ENCODE data around the gene CNNM2. TPM values are rescaled to one million over a fixed set of nuclear protein-coding genes. Genes with fewer than 3 reads are reported as not detected.
A peak's percentile ranks its signal among the peaks of the same experiment; 100 is the strongest.
"Not testable (repeated sequence)": the region's sequence is repeated elsewhere in the genome, so short reads cannot be mapped to it uniquely, and the experiment has no call there.

CNNM2 gene
- polyA plus RNA-seq, 4 donors: 0.45 to 18.0 (median 2.2) TPM

DNA sequence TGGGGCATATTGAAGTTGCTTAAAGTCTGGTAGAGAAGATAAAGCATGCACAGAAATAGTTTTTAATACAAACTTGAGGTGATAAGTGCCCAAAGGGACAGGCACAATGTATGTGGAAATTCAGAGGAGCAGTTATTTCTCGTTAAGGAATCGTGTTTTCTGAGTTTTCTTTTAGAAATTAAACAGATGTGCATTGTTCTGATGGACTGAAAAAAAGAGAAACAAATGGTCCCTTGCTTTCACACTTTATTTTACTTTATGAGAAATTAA, 45.6 kb downstream of the CNNM2 start:
- H3K27ac ChIP-seq (ENCODE audit: low read depth in 1 of 3, low read length in 2 of 3): no peak overlapping the region
- H3K36me3 ChIP-seq (ENCODE audit: control insufficient read depth in 3 of 3, insufficient read depth in 2 of 3, low read depth in 1 of 3, low read length in 3 of 3): peaks cover 0 to 2% (median 0%) of the 10 kb centered on the region in 3 donors
- DNase-seq (no peak), FAIRE-seq (no peak)
- peaks cover 0 to 28% (median 0%) of the 10 kb centered on the region in 3 donors for H3K4me1 ChIP-seq (ENCODE audit: control insufficient read depth in 3 of 3, insufficient read depth in 2 of 3, low read depth in 1 of 3, low read length in 2 of 3)
- no peaks in the 10 kb centered on the region for H3K9me3 ChIP-seq (ENCODE audit: control insufficient read depth in 2 of 2, insufficient read depth in 1 of 2, low read depth in 1 of 2, low read length in 1 of 2)
- 78 to 92% (median 92%) methylated on average over 2 of the region's 2 CpGs for WGBS, 3 donors
- H3K27me3 ChIP-seq (ENCODE audit: control insufficient read depth in 3 of 3, insufficient read depth in 3 of 3, low read length in 3 of 3): no peaks in the 10 kb centered on the region
- no peak overlapping the region for H3K4me3 ChIP-seq (ENCODE audit: low read depth in 1 of 3, low read length in 3 of 3)

DNA sequence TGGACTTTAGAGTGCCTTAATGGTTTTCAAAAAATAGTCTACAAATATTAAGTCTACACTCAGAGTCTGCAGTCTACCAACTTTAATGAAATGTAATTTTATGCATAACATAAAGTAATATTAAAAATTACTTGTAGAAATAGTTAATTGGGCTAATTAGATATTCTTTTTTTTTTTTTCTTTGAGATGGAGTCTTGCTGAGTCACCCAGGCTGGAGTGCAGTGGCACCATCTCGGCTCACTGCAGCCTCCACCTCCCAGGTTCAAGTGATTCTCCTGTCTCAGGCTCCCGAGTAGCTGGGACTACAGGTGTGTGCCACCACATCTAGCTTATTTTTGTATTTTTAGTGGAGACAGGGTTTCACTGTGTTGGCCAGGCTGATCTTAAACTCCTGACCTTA, 46.0 kb downstream of the CNNM2 start:
- peaks cover 0 to 28% (median 0%) of the 10 kb centered on the region in 3 donors for H3K4me1 ChIP-seq (ENCODE audit: control insufficient read depth in 3 of 3, insufficient read depth in 2 of 3, low read depth in 1 of 3, low read length in 2 of 3)
- 95 to 96% (median 96%) methylated on average over 2 of the region's 2 CpGs for WGBS, 3 donors
- not testable (repeated sequence) for H3K27me3 ChIP-seq (ENCODE audit: control insufficient read depth in 3 of 3, insufficient read depth in 3 of 3, low read length in 3 of 3); H3K9me3 ChIP-seq (ENCODE audit: control insufficient read depth in 2 of 2, insufficient read depth in 1 of 2, low read depth in 1 of 2, low read length in 1 of 2); H3K27ac ChIP-seq (ENCODE audit: low read depth in 1 of 3, low read length in 2 of 3); DNase-seq; H3K36me3 ChIP-seq (ENCODE audit: control insufficient read depth in 3 of 3, insufficient read depth in 2 of 3, low read depth in 1 of 3, low read length in 3 of 3); H3K4me3 ChIP-seq (ENCODE audit: low read depth in 1 of 3, low read length in 3 of 3); FAIRE-seq

DNA sequence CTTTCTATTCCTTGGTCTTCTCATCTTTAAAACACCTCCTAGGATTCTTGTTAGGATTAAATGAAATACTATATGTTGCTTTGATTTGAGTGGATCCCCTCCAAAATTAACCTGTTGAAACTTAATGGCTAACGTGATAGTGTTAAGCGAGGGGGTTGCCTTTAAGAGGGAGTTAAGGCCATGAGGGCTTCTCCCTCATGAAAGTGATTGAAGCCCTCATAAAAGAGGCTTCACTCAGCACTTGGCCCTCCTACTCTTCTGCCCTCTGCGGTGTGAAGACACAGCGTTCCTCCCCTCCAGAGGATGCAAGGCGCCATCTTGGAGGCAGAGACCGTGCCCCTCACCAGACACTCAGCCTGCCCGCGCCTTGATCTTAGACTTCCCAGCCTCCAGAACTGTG, 46.6 kb downstream of the CNNM2 start:
- Histone ChIP-seq H3K4me3 (ENCODE audit: low read depth in 1 of 3, low read length in 3 of 3) (no peak overlapping the region), H3K9me3 (ENCODE audit: control insufficient read depth in 2 of 2, insufficient read depth in 1 of 2, low read depth in 1 of 2, low read length in 1 of 2) (no peaks in the 10 kb centered on the region), H3K27ac (ENCODE audit: low read depth in 1 of 3, low read length in 2 of 3) (peak overlapping the region in 1 of 3 donors; percentile 79), H3K27me3 (ENCODE audit: control insufficient read depth in 3 of 3, insufficient read depth in 3 of 3, low read length in 3 of 3) (no peaks in the 10 kb centered on the region), H3K36me3 (ENCODE audit: control insufficient read depth in 3 of 3, insufficient read depth in 2 of 3, low read depth in 1 of 3, low read length in 3 of 3) (peaks cover 0 to 2% (median 0%) of the 10 kb centered on the region in 3 donors), H3K4me1 (ENCODE audit: control insufficient read depth in 3 of 3, insufficient read depth in 2 of 3, low read depth in 1 of 3, low read length in 2 of 3) (peaks cover 0 to 28% (median 0%) of the 10 kb centered on the region in 3 donors)
- WGBS, 3 donors: 93 to 98% (median 94%) methylated on average over 8 of the region's 8 CpGs
- DNase-seq (no peak), FAIRE-seq (no peak)

DNA sequence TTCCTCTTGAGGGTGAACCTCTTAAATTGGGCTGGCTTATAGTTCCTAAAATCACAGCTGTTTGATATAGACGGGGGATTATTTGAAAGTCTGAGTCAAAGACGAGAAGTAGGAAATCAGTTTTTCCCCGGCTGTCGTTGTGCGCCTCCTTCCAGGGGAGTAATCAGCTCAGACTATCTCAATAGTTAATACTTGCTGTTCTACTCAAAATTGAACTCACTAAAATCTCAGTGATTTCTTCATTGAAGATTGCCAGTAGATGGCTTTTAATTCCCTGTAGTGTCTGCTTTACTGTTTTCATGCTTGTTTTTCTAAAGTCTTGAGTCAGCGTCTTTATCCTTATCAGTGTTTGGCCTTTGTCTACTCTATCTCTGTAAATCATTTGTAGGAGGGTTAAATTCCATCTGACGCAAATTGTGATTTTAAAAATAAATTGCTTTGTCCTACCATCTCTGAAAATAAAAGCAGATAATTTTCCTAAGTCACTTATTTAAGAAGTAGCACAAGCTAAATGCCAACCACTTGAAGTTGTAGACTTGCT, 47.3 kb downstream of the CNNM2 start:
- Histone ChIP-seq H3K36me3 (ENCODE audit: control insufficient read depth in 3 of 3, insufficient read depth in 2 of 3, low read depth in 1 of 3, low read length in 3 of 3) (peaks cover 0 to 2% (median 0%) of the 10 kb centered on the region in 3 donors), H3K27ac (ENCODE audit: low read depth in 1 of 3, low read length in 2 of 3) (peak overlapping the region in 2 of 3 donors; percentile 32 to 79), H3K4me1 (ENCODE audit: control insufficient read depth in 3 of 3, insufficient read depth in 2 of 3, low read depth in 1 of 3, low read length in 2 of 3) (peaks cover 0 to 28% (median 0%) of the 10 kb centered on the region in 3 donors), H3K27me3 (ENCODE audit: control insufficient read depth in 3 of 3, insufficient read depth in 3 of 3, low read length in 3 of 3) (no peaks in the 10 kb centered on the region), H3K4me3 (ENCODE audit: low read depth in 1 of 3, low read length in 3 of 3) (no peak overlapping the region), H3K9me3 (ENCODE audit: control insufficient read depth in 2 of 2, insufficient read depth in 1 of 2, low read depth in 1 of 2, low read length in 1 of 2) (no peaks in the 10 kb centered on the region)
- DNase-seq (peak; percentile 72 to 74), FAIRE-seq (no peak)
- 17 to 62% (median 37%) methylated on average over 7 of the region's 7 CpGs for WGBS, 3 donors

DNA sequence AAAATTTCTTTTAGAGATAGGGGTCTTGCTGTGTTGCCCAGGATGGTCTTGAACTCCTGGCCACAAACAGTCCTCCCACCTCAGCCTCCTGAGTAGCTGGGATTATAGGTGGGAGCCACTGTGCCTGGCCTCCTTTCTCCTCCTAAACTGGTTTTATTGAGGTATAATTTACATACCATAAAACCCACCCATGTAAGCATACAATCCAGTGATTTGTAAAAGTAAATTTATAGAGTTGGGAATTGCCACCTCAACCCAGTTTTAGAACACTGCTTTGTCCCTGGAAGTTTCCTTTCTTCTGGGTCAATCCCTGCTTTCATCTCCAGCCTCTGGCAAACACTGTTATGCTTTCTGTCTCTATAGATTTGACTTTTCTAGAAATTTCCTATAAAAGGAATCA, 49.0 kb downstream of the CNNM2 start:
- no peaks in the 10 kb centered on the region for H3K9me3 ChIP-seq (ENCODE audit: control insufficient read depth in 2 of 2, insufficient read depth in 1 of 2, low read depth in 1 of 2, low read length in 1 of 2)
- H3K27me3 ChIP-seq (ENCODE audit: control insufficient read depth in 3 of 3, insufficient read depth in 3 of 3, low read length in 3 of 3): no peaks in the 10 kb centered on the region
- no peak overlapping the region for H3K4me3 ChIP-seq (ENCODE audit: low read depth in 1 of 3, low read length in 3 of 3)
- H3K27ac ChIP-seq (ENCODE audit: low read depth in 1 of 3, low read length in 2 of 3): no peak overlapping the region
- FAIRE-seq (no peak), DNase-seq (no peak)
- peaks cover 0 to 2% (median 0%) of the 10 kb centered on the region in 3 donors for H3K36me3 ChIP-seq (ENCODE audit: control insufficient read depth in 3 of 3, insufficient read depth in 2 of 3, low read depth in 1 of 3, low read length in 3 of 3)
- H3K4me1 ChIP-seq (ENCODE audit: control insufficient read depth in 3 of 3, insufficient read depth in 2 of 3, low read depth in 1 of 3, low read length in 2 of 3): peaks cover 0 to 28% (median 0%) of the 10 kb centered on the region in 3 donors

DNA sequence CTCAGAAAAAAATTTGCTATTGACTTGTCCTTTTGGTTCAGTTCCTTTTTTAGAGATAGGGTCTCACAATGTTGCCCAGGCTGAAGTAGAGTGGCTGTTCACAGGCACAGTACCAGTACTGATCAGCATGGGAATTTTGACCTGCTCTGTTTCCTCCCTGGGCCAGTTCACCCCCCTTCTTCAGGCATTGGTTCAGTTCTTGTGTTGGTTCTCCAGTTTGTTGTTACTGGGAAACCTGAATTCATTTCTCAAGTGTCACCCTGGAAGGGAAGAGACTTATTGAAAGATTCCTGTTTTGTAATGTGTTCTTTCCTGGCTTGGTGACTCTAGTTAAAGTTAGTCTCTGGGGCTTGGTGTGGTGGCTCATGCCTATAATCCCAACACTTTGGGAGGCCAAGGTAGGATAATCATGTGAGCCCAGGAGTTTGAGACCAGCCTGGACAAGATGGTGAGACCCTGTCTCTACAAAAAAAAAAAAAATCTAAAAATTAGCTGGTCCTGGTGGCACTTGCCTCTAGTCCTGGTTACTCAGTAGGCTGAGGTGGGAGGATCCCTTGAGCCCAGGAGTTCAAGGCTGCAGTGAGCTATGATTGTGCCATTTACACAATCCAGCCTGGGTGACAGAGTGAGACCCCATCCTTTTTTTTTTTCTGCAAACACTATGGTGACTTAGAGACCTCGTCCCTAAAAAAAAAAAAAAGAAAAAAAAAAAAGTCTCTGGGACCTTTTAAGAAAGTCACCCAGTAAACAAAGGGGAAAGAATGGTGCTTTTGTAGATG, 52.7 kb downstream of the CNNM2 start:
- 88 to 100% (median 94%) methylated on average over 1 of the region's 1 CpG for WGBS, 3 donors
- Histone ChIP-seq H3K27me3 (ENCODE audit: control insufficient read depth in 3 of 3, insufficient read depth in 3 of 3, low read length in 3 of 3) (no peaks in the 10 kb centered on the region), H3K27ac (ENCODE audit: low read depth in 1 of 3, low read length in 2 of 3) (no peak overlapping the region), H3K36me3 (ENCODE audit: control insufficient read depth in 3 of 3, insufficient read depth in 2 of 3, low read depth in 1 of 3, low read length in 3 of 3) (no peaks in the 10 kb centered on the region), H3K4me1 (ENCODE audit: control insufficient read depth in 3 of 3, insufficient read depth in 2 of 3, low read depth in 1 of 3, low read length in 2 of 3) (peaks cover 0 to 24% (median 2%) of the 10 kb centered on the region in 3 donors), H3K4me3 (ENCODE audit: low read depth in 1 of 3, low read length in 3 of 3) (no peak overlapping the region), H3K9me3 (ENCODE audit: control insufficient read depth in 2 of 2, insufficient read depth in 1 of 2, low read depth in 1 of 2, low read length in 1 of 2) (no peaks in the 10 kb centered on the region)
- no peak for DNase-seq
- FAIRE-seq: no peak

DNA sequence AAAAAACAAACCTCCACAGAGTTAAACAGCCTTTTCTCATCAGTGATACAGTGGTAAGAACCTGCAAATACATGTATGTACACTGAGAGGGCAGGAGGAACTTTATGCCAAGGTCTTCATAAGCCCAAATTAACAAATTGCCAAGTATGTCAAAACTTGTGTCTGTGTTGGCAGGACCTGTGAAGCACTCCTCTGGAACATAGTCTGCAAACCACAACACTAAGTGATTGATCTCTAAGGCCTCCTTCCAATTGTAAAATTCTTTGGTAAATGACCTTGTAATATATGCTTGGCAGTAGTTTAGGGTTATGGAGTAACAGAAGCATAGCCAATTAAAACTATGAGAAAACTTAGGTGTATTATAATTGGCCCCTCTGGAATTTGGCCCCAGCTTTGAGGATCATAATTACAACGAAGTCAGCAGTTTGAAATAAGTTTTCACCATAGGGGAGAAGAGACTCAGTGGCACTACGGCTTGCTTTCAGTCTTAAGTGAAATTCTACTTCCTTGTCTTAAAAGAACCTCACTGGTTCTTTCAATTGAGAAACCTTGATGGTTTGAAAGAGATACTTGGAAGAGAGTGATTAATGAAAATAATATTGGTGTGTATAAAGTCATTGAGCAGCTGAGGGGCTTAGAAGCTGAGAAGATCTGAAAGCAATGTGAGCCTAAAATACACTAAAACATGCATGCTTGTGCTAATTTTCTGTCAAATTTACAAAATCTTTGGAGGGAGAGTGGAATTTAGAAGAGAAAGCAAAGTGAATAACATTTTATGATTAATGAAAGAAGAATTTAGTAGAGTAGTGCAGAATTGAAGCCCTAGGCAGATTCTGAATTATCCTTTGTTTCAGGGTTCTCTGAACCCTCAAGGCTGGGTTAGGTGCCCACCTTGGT, 57.6 kb downstream of the CNNM2 start:
- Histone ChIP-seq H3K27ac (ENCODE audit: low read depth in 1 of 3, low read length in 2 of 3) (peak overlapping the region in 1 of 3 donors; percentile 13), H3K4me1 (ENCODE audit: control insufficient read depth in 3 of 3, insufficient read depth in 2 of 3, low read depth in 1 of 3, low read length in 2 of 3) (peaks cover 0 to 17% (median 2%) of the 10 kb centered on the region in 3 donors), H3K27me3 (ENCODE audit: control insufficient read depth in 3 of 3, insufficient read depth in 3 of 3, low read length in 3 of 3) (no peaks in the 10 kb centered on the region), H3K36me3 (ENCODE audit: control insufficient read depth in 3 of 3, insufficient read depth in 2 of 3, low read depth in 1 of 3, low read length in 3 of 3) (no peaks in the 10 kb centered on the region), H3K9me3 (ENCODE audit: control insufficient read depth in 2 of 2, insufficient read depth in 1 of 2, low read depth in 1 of 2, low read length in 1 of 2) (no peaks in the 10 kb centered on the region), H3K4me3 (ENCODE audit: low read depth in 1 of 3, low read length in 3 of 3) (no peak overlapping the region)
- WGBS, 3 donors: 40 to 59% (median 55%) methylated on average over 2 of the region's 2 CpGs
- no peak for DNase-seq
- FAIRE-seq: no peak

DNA sequence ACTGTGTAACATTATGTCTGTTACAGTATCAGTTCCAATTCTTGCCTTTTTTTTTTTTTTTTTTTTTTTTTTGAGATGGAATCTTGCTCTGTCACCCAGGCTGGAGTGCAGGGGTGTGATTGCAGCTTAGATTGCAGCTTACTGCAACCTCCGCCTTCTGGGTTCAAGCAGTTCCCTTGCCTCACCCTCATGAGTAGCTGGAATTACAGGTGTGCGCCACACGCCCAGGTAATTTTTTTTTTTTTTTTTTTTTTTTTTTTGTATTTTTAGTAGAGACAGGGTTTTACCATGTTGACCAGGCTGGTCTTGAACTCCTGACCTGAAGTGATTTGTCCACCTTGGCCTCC, 58.3 kb downstream of the CNNM2 start:
- 44 to 67% (median 44%) methylated on average over 3 of the region's 3 CpGs for WGBS, 3 donors
- H3K4me1 ChIP-seq (ENCODE audit: control insufficient read depth in 3 of 3, insufficient read depth in 2 of 3, low read depth in 1 of 3, low read length in 2 of 3): peaks cover 0 to 17% (median 2%) of the 10 kb centered on the region in 3 donors
- not testable (repeated sequence) for FAIRE-seq

More for the DNA sequence above, 58.3 kb downstream of the CNNM2 start:
- H3K9me3 ChIP-seq (ENCODE audit: control insufficient read depth in 2 of 2, insufficient read depth in 1 of 2, low read depth in 1 of 2, low read length in 1 of 2); H3K27me3 ChIP-seq (ENCODE audit: control insufficient read depth in 3 of 3, insufficient read depth in 3 of 3, low read length in 3 of 3); H3K36me3 ChIP-seq (ENCODE audit: control insufficient read depth in 3 of 3, insufficient read depth in 2 of 3, low read depth in 1 of 3, low read length in 3 of 3); H3K4me3 ChIP-seq (ENCODE audit: low read depth in 1 of 3, low read length in 3 of 3): not testable (repeated sequence)
- H3K27ac ChIP-seq (ENCODE audit: low read depth in 1 of 3, low read length in 2 of 3): peak overlapping the region in 1 of 3 donors; percentile 13
- peak in 1 of 2 donors; percentile 20 for DNase-seq

All from small intestine (tissue), 7 donors.